ENCODE results near the gene VPS13D. TPM values are rescaled to one million over a fixed set of nuclear protein-coding genes. Genes with fewer than 3 reads are reported as not detected.

VPS13D gene
- total and polyA plus RNA-seq, 4 donors: 10.2 to 68.3 (median 12.6) TPM

DNA sequence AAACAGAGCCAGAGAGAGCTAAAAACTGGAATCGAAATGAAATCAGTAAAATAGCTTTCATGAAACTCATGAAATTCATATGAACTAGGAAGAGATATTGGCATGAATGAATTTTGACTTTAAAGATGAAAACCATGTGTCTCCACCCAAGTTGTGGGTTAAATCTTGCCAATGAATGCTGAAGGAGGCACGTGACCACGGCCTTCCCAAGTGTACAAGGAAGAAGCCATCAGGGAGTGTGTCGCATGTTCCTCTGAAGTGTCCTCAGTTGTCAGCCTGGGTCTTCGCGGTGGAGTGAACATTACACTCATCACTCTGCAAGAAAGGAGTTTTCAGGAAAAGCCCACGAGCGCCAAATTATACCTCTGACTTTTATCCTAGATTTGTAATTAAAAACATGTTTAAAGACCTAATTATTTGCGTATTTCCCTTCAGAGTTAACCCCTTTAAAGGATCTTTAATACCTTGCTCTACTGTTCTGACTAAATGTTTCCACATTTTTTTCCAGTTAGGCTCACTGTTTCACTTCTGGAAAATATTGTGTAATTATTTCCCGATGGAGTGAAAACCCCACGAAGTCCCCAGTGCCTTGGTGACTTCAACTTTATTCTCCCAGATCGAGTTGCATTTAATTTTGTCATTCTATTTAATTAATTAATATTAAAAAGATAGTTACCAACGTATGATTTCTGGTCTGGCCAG lies 269.9 kb downstream of the VPS13D start:
- H3K4me3 ChIP-seq (ENCODE audit: low read depth in 1 of 3, low read length in 3 of 3): no peak overlapping the region
- peaks cover 0 to 17% (median 6%) of the 10 kb centered on the region in 4 donors for H3K36me3 ChIP-seq (ENCODE audit: control insufficient read depth in 4 of 4, insufficient read depth in 3 of 4, low read depth in 1 of 4, low read length in 3 of 4)
- WGBS: 90% methylated on average over 13 of the region's 13 CpGs
- no peaks in the 10 kb centered on the region for H3K9me3 ChIP-seq (ENCODE audit: control insufficient read depth in 4 of 4, low read length in 3 of 4)
- TF ChIP-seq HNF4G (IDR thresholded peaks at IDR 0.05): no peak
- TF ChIP-seq GABPA (IDR thresholded peaks at IDR 0.05 in 1 of 2, conservative IDR thresholded peaks at IDR 0.05 in 1 of 2): no peak
- TF ChIP-seq FOXA2 (IDR thresholded peaks at IDR 0.05): no peak
- TF ChIP-seq SP1 (IDR thresholded peaks at IDR 0.05): no peak
- no peak for TF ChIP-seq TAF1 (conservative IDR thresholded peaks at IDR 0.05)
- TF ChIP-seq, protein P1, sequence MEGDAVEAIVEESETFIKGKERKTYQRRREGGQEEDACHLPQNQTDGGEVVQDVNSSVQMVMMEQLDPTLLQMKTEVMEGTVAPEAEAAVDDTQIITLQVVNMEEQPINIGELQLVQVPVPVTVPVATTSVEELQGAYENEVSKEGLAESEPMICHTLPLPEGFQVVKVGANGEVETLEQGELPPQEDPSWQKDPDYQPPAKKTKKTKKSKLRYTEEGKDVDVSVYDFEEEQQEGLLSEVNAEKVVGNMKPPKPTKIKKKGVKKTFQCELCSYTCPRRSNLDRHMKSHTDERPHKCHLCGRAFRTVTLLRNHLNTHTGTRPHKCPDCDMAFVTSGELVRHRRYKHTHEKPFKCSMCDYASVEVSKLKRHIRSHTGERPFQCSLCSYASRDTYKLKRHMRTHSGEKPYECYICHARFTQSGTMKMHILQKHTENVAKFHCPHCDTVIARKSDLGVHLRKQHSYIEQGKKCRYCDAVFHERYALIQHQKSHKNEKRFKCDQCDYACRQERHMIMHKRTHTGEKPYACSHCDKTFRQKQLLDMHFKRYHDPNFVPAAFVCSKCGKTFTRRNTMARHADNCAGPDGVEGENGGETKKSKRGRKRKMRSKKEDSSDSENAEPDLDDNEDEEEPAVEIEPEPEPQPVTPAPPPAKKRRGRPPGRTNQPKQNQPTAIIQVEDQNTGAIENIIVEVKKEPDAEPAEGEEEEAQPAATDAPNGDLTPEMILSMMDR (IDR thresholded peaks at IDR 0.05; ENCODE audit: low read depth, low read length, missing input control): no peak
- TF ChIP-seq, protein P2, sequence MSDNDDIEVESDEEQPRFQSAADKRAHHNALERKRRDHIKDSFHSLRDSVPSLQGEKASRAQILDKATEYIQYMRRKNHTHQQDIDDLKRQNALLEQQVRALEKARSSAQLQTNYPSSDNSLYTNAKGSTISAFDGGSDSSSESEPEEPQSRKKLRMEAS (IDR thresholded peaks at IDR 0.05): no peak
- TF ChIP-seq FOXA1 (IDR thresholded peaks at IDR 0.05): no peak
- no peak for TF ChIP-seq NR2F2 (IDR thresholded peaks at IDR 0.05)
- TF ChIP-seq, protein P3, sequence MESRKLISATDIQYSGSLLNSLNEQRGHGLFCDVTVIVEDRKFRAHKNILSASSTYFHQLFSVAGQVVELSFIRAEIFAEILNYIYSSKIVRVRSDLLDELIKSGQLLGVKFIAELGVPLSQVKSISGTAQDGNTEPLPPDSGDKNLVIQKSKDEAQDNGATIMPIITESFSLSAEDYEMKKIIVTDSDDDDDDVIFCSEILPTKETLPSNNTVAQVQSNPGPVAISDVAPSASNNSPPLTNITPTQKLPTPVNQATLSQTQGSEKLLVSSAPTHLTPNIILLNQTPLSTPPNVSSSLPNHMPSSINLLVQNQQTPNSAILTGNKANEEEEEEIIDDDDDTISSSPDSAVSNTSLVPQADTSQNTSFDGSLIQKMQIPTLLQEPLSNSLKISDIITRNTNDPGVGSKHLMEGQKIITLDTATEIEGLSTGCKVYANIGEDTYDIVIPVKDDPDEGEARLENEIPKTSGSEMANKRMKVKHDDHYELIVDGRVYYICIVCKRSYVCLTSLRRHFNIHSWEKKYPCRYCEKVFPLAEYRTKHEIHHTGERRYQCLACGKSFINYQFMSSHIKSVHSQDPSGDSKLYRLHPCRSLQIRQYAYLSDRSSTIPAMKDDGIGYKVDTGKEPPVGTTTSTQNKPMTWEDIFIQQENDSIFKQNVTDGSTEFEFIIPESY (IDR thresholded peaks at IDR 0.05): no peak
- no peak for TF ChIP-seq RAD21 (IDR thresholded peaks at IDR 0.05)
- no peak overlapping the region for H3K27ac ChIP-seq (ENCODE audit: low read depth in 1 of 2, low read length in 2 of 2)
- H3K27me3 ChIP-seq (ENCODE audit: control insufficient read depth in 4 of 4, insufficient read depth in 4 of 4, low read length in 3 of 4): no peaks in the 10 kb centered on the region
- peaks cover 2 to 12% (median 9%) of the 10 kb centered on the region in 4 donors for H3K4me1 ChIP-seq (ENCODE audit: control insufficient read depth in 4 of 4, insufficient read depth in 4 of 4, low read length in 3 of 4)
- no peak overlapping the region for H3K9ac ChIP-seq (ENCODE audit: low read depth in 1 of 2, low read length in 2 of 2)
- no peak for DNase-seq (ENCODE audit: low spot score)

DNA sequence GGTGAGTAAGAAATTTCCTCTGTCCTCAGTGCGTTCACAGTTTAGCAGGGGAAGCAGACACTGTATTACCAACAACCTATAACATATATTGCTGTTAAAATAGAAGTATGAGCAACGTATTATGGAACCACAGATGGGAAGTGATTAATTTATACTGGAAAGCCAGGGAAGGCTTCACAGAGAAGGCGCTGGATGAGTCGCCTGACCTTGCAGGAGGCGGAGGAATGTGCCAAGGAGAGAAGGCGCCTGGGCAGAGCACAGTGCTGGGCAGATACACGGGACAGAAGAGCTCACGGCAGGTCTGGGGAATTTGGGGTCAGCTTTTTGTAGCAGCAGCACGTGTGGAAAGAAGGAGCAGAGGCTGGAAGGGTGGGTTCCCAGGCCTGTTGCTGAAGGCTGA lies 271.8 kb downstream of the VPS13D start:
- H3K4me3 ChIP-seq (ENCODE audit: low read depth in 1 of 3, low read length in 3 of 3): no peak overlapping the region
- H3K9me3 ChIP-seq (ENCODE audit: control insufficient read depth in 4 of 4, low read length in 3 of 4): no peaks in the 10 kb centered on the region
- peaks cover 0 to 22% (median 6%) of the 10 kb centered on the region in 4 donors for H3K36me3 ChIP-seq (ENCODE audit: control insufficient read depth in 4 of 4, insufficient read depth in 3 of 4, low read depth in 1 of 4, low read length in 3 of 4)
- 97% methylated on average over 9 of the region's 9 CpGs for WGBS
- no peak for DNase-seq (ENCODE audit: low spot score)
- H3K4me1 ChIP-seq (ENCODE audit: control insufficient read depth in 4 of 4, insufficient read depth in 4 of 4, low read length in 3 of 4): peaks cover 0 to 2% (median under 1%) of the 10 kb centered on the region in 4 donors
- TF ChIP-seq, protein P2 (IDR thresholded peaks at IDR 0.05): no peak
- H3K9ac ChIP-seq (ENCODE audit: low read depth in 1 of 2, low read length in 2 of 2): no peak overlapping the region
- H3K27me3 ChIP-seq (ENCODE audit: control insufficient read depth in 4 of 4, insufficient read depth in 4 of 4, low read length in 3 of 4): no peaks in the 10 kb centered on the region
- H3K27ac ChIP-seq (ENCODE audit: low read depth in 1 of 2, low read length in 2 of 2): no peak overlapping the region

DNA sequence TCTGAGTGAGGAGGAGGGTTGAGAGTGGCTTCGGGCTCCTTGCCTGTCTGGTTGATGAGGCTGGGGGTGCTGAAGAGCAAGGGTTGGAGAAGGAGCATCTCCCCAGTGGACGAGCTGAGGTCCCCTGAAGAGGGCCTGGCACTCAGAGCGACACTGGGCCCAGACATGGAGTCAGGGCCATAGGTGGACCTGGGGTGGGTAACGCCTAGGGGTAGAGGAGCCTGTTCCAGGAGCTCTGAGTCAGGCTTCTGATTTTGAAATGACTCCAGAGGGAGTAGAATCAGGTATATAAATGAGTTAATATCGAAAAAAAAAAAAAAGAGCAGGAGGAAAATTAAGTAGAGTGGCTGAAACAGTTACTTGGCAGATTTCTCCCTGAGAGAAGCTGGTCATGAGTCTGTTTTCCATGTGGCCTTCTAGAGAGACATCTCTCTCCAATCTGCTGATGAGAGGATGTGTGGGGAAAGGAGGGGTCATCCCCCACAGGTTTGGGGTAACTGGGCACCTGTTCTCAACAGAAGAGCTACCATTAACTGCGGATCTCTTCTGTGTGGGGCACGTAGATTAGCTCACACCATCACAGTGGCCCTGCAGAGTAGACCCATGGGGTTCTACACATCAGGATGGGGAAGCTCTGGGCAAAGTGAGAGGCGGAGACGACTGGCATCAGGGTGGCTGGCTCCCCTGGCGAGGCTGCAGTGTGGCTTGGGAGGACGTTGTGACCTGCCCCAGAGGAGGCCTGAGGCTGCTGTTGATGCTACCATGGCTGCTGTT lies 272.7 kb downstream of the VPS13D start:
- 95% methylated on average over 11 of the region's 11 CpGs for WGBS
- Histone ChIP-seq H3K27me3 (ENCODE audit: control insufficient read depth in 4 of 4, insufficient read depth in 4 of 4, low read length in 3 of 4) (no peaks in the 10 kb centered on the region), H3K4me1 (ENCODE audit: control insufficient read depth in 4 of 4, insufficient read depth in 4 of 4, low read length in 3 of 4) (no peaks in the 10 kb centered on the region), H3K9ac (ENCODE audit: low read depth in 1 of 2, low read length in 2 of 2) (no peak overlapping the region), H3K9me3 (ENCODE audit: control insufficient read depth in 4 of 4, low read length in 3 of 4) (no peaks in the 10 kb centered on the region), H3K27ac (ENCODE audit: low read depth in 1 of 2, low read length in 2 of 2) (no peak overlapping the region), H3K36me3 (ENCODE audit: control insufficient read depth in 4 of 4, insufficient read depth in 3 of 4, low read depth in 1 of 4, low read length in 3 of 4) (peaks cover 0 to 21% (median 6%) of the 10 kb centered on the region in 4 donors), H3K4me3 (ENCODE audit: low read depth in 1 of 3, low read length in 3 of 3) (no peak overlapping the region)
- DNase-seq (ENCODE audit: low spot score): no peak
- TF ChIP-seq, protein P2 (IDR thresholded peaks at IDR 0.05): no peak
- TF ChIP-seq FOXA2 (IDR thresholded peaks at IDR 0.05): no peak
- no peak for TF ChIP-seq NR2F2 (IDR thresholded peaks at IDR 0.05)
- TF ChIP-seq FOXA1 (IDR thresholded peaks at IDR 0.05): no peak
- TF ChIP-seq, protein P1 (IDR thresholded peaks at IDR 0.05; ENCODE audit: low read depth, low read length, missing input control): no peak
- no peak for TF ChIP-seq RAD21 (IDR thresholded peaks at IDR 0.05)
- TF ChIP-seq, protein P4, sequence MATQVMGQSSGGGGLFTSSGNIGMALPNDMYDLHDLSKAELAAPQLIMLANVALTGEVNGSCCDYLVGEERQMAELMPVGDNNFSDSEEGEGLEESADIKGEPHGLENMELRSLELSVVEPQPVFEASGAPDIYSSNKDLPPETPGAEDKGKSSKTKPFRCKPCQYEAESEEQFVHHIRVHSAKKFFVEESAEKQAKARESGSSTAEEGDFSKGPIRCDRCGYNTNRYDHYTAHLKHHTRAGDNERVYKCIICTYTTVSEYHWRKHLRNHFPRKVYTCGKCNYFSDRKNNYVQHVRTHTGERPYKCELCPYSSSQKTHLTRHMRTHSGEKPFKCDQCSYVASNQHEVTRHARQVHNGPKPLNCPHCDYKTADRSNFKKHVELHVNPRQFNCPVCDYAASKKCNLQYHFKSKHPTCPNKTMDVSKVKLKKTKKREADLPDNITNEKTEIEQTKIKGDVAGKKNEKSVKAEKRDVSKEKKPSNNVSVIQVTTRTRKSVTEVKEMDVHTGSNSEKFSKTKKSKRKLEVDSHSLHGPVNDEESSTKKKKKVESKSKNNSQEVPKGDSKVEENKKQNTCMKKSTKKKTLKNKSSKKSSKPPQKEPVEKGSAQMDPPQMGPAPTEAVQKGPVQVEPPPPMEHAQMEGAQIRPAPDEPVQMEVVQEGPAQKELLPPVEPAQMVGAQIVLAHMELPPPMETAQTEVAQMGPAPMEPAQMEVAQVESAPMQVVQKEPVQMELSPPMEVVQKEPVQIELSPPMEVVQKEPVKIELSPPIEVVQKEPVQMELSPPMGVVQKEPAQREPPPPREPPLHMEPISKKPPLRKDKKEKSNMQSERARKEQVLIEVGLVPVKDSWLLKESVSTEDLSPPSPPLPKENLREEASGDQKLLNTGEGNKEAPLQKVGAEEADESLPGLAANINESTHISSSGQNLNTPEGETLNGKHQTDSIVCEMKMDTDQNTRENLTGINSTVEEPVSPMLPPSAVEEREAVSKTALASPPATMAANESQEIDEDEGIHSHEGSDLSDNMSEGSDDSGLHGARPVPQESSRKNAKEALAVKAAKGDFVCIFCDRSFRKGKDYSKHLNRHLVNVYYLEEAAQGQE (IDR thresholded peaks at IDR 0.05): no peak
- no peak for TF ChIP-seq TAF1 (conservative IDR thresholded peaks at IDR 0.05)

Measured in liver (tissue), 9 donors.